Sigmoid colon (tissue), 4 donors: ENCODE results near the gene CD2.

Source experiments
- CTCF ChIP-seq, 4 experiments: fragments of 450-650 bp in 3 of 4; fragments of 200-600 bp in 1 of 4; IDR thresholded peaks; one replicate each; pipeline ENCODE4 v1.5.1; 2016 to 2019; ENCODE audit warnings: antibody characterized with exemption in 4 of 4, mild to moderate bottlenecking in 3 of 4, moderate library complexity in 2 of 4
- EP300 ChIP-seq, 4 donors: sonication (generic); formaldehyde crosslinking; IDR thresholded peaks; one replicate each; pipeline ENCODE4 v1.6.1; 2017; ENCODE audit warnings: antibody characterized with exemption in 4 of 4
- POLR2A ChIP-seq, 2 donors: fragments of 450-650 bp; IDR thresholded peaks; one replicate each; pipeline ENCODE4 v1.6.1; 2016; ENCODE audit warnings: antibody characterized with exemption in 2 of 2, mild to moderate bottlenecking in 2 of 2, moderate library complexity in 2 of 2

- TF ChIP-seq CTCF (IDR thresholded peaks at IDR 0.05) (no peak), POLR2A (IDR thresholded peaks at IDR 0.05) (no peak), EP300 (IDR thresholded peaks at IDR 0.05) (no peak)
Measured at GRCh38 chr1:116737855-116738321, 16.3 kb upstream of the CD2 start.
